ENCODE measurements around the gene BRCA2.
A peak's percentile ranks its signal among the peaks of the same experiment; 100 is the strongest.

Gene BRCA2

GRCh38 chr13:32317716-32318465 is 2.6 kb downstream of the BRCA2 start:
- no peak overlapping the region for H3K4me3 ChIP-seq (ENCODE audit: control insufficient read depth, low read depth, low read length)
- TF ChIP-seq CTCF (conservative IDR thresholded peaks at IDR 0.05; ENCODE audit: control insufficient read depth, insufficient read depth, low read depth, low read length) = no peak
- no peak for DNase-seq (ENCODE audit: low read depth)

- no peak for DNase-seq (ENCODE audit: low read depth)
These were observed 5.2 kb downstream of the BRCA2 start for GRCh38 chr13:32320528-32320927.

GRCh38 chr13:32323912-32324311 is 8.6 kb downstream of the BRCA2 start:
- H3K4me3 ChIP-seq (ENCODE audit: control insufficient read depth, low read depth, low read length) = no peak overlapping the region
- peak; percentile 74 for DNase-seq (ENCODE audit: low read depth)
- no peak for TF ChIP-seq CTCF (conservative IDR thresholded peaks at IDR 0.05; ENCODE audit: control insufficient read depth, insufficient read depth, low read depth, low read length)

More at GRCh38 chr13:32320528-32320927, 5.2 kb downstream of the BRCA2 start:
- H3K4me3 ChIP-seq (ENCODE audit: control insufficient read depth, low read depth, low read length) = no peak overlapping the region
- no peak for TF ChIP-seq CTCF (conservative IDR thresholded peaks at IDR 0.05; ENCODE audit: control insufficient read depth, insufficient read depth, low read depth, low read length)

- H3K4me3 ChIP-seq (ENCODE audit: control insufficient read depth, low read depth, low read length) = no peak overlapping the region
- no peak for TF ChIP-seq CTCF (conservative IDR thresholded peaks at IDR 0.05; ENCODE audit: control insufficient read depth, insufficient read depth, low read depth, low read length)
- DNase-seq (ENCODE audit: low read depth) = peak; percentile 96
These were observed 15.1 kb downstream of the BRCA2 start for GRCh38 chr13:32330441-32330840.

GRCh38 chr13:32334671-32335070 is 19.4 kb downstream of the BRCA2 start:
- TF ChIP-seq CTCF (conservative IDR thresholded peaks at IDR 0.05; ENCODE audit: control insufficient read depth, insufficient read depth, low read depth, low read length) = no peak
- DNase-seq (ENCODE audit: low read depth) = peak; percentile 6
- H3K4me3 ChIP-seq (ENCODE audit: control insufficient read depth, low read depth, low read length) = no peak overlapping the region

- no peak for DNase-seq (ENCODE audit: low read depth)
- TF ChIP-seq CTCF (conservative IDR thresholded peaks at IDR 0.05; ENCODE audit: control insufficient read depth, insufficient read depth, low read depth, low read length) = no peak
- H3K4me3 ChIP-seq (ENCODE audit: control insufficient read depth, low read depth, low read length) = no peak overlapping the region
These were observed 25.6 kb downstream of the BRCA2 start for GRCh38 chr13:32340914-32341313.
